Cardiac muscle cell (in vitro differentiated cells and primary cell): Measurements from ENCODE around the gene VASH1. TPM values are rescaled to one million over a fixed set of nuclear protein-coding genes. Genes with fewer than 3 reads are reported as not detected.

Experiments
- DNase-seq, 2 donors: peaks; one replicate each; pipeline versions ENCODE4 v3.0.0 to v3.0.0-alpha.2; 2010 to 2017; ENCODE audit warnings: low read depth in 1 of 2, low spot score in 1 of 2
- H3K27ac ChIP-seq: fragments of 200-600 bp; sonication (generic); 2 replicates; pipeline ENCODE4 v1.5.1; 2016
- H3K27me3 ChIP-seq: fragments of 200-600 bp; sonication (generic); 2 replicates; pipeline ENCODE4 v1.6.0; 2016; ENCODE audit warnings: control low read depth
- H3K36me3 ChIP-seq: fragments of 200-600 bp; sonication (generic); 2 replicates; pipeline ENCODE4 v1.5.1; 2016; ENCODE audit warnings: control low read depth
- H3K4me1 ChIP-seq: fragments of 200-600 bp; sonication (generic); 2 replicates; pipeline ENCODE4 v1.8.1; 2017; ENCODE audit warnings: low read depth, mild to moderate bottlenecking, mixed run types
- H3K4me3 ChIP-seq: fragments of 200-600 bp; sonication (generic); 2 replicates; pipeline ENCODE4 v1.5.1; 2016; ENCODE audit warnings: mild to moderate bottlenecking
- H3K9me3 ChIP-seq: fragments of 200-600 bp; sonication (generic); 2 replicates; pipeline ENCODE4 v1.5.1; 2017; ENCODE audit warnings: low read depth, mild to moderate bottlenecking, control low read depth
- polyA plus RNA-seq: library from polyadenylated mRNA; unstranded; fragments of >200 nt; fragmentation: Nextera tagmentation; extraction: Ambion mirVana; gene quantifications from 2 replicates; pipeline ENCODE4 v1.2.1, GENCODE V29; 2016
- total RNA-seq: library from RNA; depleted of rRNA; stranded (reverse); fragments of >200 nt; gene quantifications from 2 replicates; pipeline ENCODE4 v1.2.3, GENCODE V29; 2016
- TF ChIP-seq, protein P1 (sequence below): IDR thresholded peaks from 2 replicates; pipeline ENCODE4 v1.5.1; 2012; ENCODE audit warnings: low read depth, mild to moderate bottlenecking, low read length

VASH1 gene
- total and polyA plus RNA-seq, 2 experiments from 2014 or later, result 22.1 to 41.0 TPM

DNA sequence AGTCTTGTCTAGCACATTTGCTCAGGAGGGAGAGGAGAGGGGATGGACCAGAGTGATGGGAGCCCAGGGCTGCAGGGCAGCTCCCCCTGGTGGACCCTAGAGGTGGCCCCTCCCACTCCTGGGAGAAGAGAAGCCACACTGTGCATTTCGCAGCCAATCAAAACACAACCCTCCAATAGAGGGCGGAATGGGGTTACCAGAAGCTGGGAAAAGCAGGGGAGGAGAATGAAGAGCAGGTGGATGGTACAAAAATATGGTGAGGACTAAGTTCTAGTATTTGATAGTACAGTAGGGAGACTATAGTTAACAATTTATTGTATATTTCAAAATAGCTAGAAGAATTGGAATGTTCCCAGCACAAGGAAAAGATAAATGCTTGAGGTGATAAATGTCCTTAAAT, 23.6 kb downstream of the VASH1 start:
- Histone ChIP-seq H3K27ac (peak overlapping the region; percentile 32), H3K4me1 (no peaks in the 10 kb centered on the region), H3K36me3 (peaks cover 12% of the 10 kb centered on the region), H3K4me3 (no peak overlapping the region), H3K27me3 (no peaks in the 10 kb centered on the region), H3K9me3 (no peaks in the 10 kb centered on the region)
- TF ChIP-seq, protein P1, sequence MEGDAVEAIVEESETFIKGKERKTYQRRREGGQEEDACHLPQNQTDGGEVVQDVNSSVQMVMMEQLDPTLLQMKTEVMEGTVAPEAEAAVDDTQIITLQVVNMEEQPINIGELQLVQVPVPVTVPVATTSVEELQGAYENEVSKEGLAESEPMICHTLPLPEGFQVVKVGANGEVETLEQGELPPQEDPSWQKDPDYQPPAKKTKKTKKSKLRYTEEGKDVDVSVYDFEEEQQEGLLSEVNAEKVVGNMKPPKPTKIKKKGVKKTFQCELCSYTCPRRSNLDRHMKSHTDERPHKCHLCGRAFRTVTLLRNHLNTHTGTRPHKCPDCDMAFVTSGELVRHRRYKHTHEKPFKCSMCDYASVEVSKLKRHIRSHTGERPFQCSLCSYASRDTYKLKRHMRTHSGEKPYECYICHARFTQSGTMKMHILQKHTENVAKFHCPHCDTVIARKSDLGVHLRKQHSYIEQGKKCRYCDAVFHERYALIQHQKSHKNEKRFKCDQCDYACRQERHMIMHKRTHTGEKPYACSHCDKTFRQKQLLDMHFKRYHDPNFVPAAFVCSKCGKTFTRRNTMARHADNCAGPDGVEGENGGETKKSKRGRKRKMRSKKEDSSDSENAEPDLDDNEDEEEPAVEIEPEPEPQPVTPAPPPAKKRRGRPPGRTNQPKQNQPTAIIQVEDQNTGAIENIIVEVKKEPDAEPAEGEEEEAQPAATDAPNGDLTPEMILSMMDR, result peak; percentile 99
- peak; percentile 88 to 93 for DNase-seq

DNA sequence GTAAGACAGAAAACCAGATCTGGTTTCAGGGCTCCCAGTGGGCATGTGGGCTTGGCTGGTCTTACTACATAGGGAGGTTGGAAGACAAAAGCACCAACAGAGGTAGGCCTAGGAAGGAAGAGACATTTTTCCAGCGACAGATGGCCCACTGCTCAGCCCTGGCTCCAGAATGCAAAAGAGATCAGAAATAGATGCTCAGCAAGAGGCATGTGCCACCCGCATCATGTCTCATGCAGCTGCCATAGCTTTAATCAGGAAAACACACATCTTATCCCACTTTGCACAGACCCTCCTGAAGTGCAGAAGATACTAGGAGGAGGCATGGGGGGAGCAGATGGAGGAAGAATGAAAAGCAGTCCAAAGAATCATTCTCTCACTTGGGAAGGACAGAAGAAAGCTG, 25.3 kb downstream of the VASH1 start:
- Histone ChIP-seq H3K27me3 (no peaks in the 10 kb centered on the region), H3K36me3 (peaks cover 27% of the 10 kb centered on the region), H3K4me3 (no peak overlapping the region), H3K27ac (no peak overlapping the region), H3K9me3 (no peaks in the 10 kb centered on the region), H3K4me1 (no peaks in the 10 kb centered on the region)
- TF ChIP-seq, protein P1, result no peak
- DNase-seq, result no peak

DNA sequence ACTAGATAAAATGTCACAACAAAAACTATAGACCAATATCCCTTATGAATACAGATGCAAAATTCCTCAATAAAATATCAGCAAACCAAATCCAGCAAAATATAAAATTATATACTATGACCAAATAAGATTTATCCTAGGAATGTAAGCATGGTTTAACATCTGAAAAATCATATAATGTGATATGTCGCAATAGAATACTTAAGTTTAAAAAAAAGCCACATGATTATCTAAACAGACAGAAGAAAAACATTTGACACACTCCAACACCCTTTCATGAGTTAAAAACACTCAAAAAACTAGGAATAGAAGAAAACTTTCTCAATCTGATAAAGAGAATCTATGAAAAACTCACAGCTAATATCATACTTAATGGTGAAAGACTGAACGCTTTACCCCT, 31.2 kb downstream of the VASH1 start:
- Histone ChIP-seq H3K4me3 (no peak overlapping the region), H3K9me3 (no peaks in the 10 kb centered on the region), H3K27me3 (no peaks in the 10 kb centered on the region), H3K27ac (no peak overlapping the region), H3K36me3 (peaks cover 38% of the 10 kb centered on the region), H3K4me1 (no peaks in the 10 kb centered on the region)
- DNase-seq, result no peak
- TF ChIP-seq, protein P1, result no peak

DNA sequence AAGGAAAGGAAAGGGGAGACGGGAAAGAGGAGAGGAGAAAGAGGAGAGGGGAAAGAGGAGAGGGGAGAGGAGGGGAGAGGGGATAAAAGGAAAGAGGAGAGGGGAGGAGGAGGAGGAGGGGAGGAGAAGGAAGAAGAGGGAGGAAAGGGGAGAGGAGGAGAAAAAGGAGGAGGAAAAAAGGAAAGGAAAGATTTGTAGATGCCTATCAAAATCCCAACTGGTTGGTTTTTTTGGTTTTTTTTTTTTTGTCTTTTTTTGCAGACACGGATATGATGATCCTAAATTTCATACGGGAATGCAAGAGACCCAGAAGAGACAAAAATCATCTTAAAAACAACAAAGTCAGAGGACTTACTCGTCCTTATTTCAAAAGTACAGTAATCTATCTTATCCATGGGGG, 32.1 kb downstream of the VASH1 start:
- no peak overlapping the region for H3K4me3 ChIP-seq
- H3K27me3 ChIP-seq, result no peaks in the 10 kb centered on the region
- TF ChIP-seq, protein P1, result no peak
- no peaks in the 10 kb centered on the region for H3K9me3 ChIP-seq
- no peak overlapping the region for H3K27ac ChIP-seq
- H3K36me3 ChIP-seq, result peaks cover 37% of the 10 kb centered on the region
- no peak for DNase-seq
- H3K4me1 ChIP-seq, result no peaks in the 10 kb centered on the region

DNA sequence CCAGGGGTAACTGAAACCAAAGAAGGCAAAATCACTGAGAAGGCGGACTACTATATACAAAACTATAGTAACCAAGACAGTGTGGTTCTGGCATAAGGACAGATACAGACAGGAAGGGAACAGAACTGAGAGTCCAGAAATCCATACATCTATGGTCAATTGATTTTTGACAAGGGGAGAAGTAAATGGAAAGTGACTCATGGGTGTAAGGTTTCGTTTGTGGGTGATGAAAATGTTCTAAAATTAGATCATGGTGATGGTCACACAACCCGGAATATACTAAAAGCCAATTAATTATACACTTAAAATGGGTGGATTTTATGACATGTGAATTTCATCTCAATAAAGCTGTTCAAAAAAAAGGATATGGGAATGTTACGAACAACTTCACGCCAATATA, 32.7 kb downstream of the VASH1 start:
- no peak overlapping the region for H3K27ac ChIP-seq
- H3K4me3 ChIP-seq, result no peak overlapping the region
- H3K27me3 ChIP-seq, result no peaks in the 10 kb centered on the region
- no peaks in the 10 kb centered on the region for H3K4me1 ChIP-seq
- no peaks in the 10 kb centered on the region for H3K9me3 ChIP-seq
- DNase-seq, result no peak
- TF ChIP-seq, protein P1, result no peak
- H3K36me3 ChIP-seq, result peaks cover 35% of the 10 kb centered on the region

DNA sequence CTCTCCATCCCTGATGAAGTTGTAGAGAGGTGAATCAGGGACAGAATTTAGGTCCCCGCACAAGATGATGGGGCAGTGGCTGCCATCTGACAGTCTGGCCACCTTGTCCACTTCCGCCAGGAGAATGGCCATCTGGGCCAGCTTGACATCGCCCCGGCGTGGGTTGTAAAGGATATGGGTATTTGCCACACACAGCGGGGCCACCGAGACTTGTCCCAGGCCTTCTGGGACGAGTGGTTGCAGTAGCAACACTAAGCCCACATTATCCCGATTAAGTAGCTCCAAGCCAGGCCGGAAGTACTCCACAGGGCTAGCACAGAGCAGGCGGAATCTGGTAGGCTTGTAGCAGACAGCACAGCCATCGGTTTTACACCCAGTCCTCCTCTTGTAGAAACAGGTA, 45.2 kb downstream of the VASH1 start:
- Histone ChIP-seq H3K27ac (no peak overlapping the region), H3K27me3 (no peaks in the 10 kb centered on the region), H3K9me3 (no peaks in the 10 kb centered on the region), H3K4me1 (peaks cover 13% of the 10 kb centered on the region), H3K36me3 (peaks cover 41% of the 10 kb centered on the region), H3K4me3 (no peak overlapping the region)
- DNase-seq, result no peak
- TF ChIP-seq, protein P1, result no peak
